NCI-H146 treated with DMSO at 0.1 percent for 48 hours (cell line): ENCODE measurements around the gene GPSM3.
"Not testable (repeated sequence)": the region's sequence is repeated elsewhere in the genome, so short reads cannot be mapped to it uniquely, and the experiment has no call there.

ENCODE experiments used
- DNase-seq: peaks from one replicate; lab custom pipeline; 2025; ENCODE audit not compliant: unreplicated experiment; lab: John Stamatoyannopoulos, UW

Gene GPSM3

GRCh38 chr6:32192608-32193039 lies at the start of gene GPSM3:
TSS of gene GPSM3 (minus strand) at chr6:32192643. CDS start at chr6:32192513, 130 bp downstream.
- DNase-seq = no peak

- no peak for DNase-seq
These were observed 48.2 kb upstream of the GPSM3 start for GRCh38 chr6:32240686-32241085.

GRCh38 chr6:32239462-32239861 lies 47.0 kb upstream of the GPSM3 start:
- no peak for DNase-seq

- no peak for DNase-seq
These were observed 42.5 kb upstream of the GPSM3 start for GRCh38 chr6:32234934-32235333.

GRCh38 chr6:32226434-32226833 lies 34.0 kb upstream of the GPSM3 start:
- no peak for DNase-seq

GRCh38 chr6:32224696-32225095 lies 32.3 kb upstream of the GPSM3 start:
- DNase-seq = no peak

- no peak for DNase-seq
These were observed 31.1 kb upstream of the GPSM3 start, which contains the start of gene NOTCH4 for GRCh38 chr6:32223258-32224235. TSS of gene NOTCH4 (minus strand) at chr6:32224067. CDS start at chr6:32223928, 139 bp downstream.

GRCh38 chr6:32222333-32223230 lies 30.1 kb upstream of the GPSM3 start:
- DNase-seq = no peak

GRCh38 chr6:32220021-32220420 lies 27.6 kb upstream of the GPSM3 start:
- no peak for DNase-seq

- DNase-seq = no peak
These were observed 25.7 kb upstream of the GPSM3 start for GRCh38 chr6:32218167-32218566.

GRCh38 chr6:32216998-32217397 lies 24.6 kb upstream of the GPSM3 start:
- peak; percentile 11 for DNase-seq

- no peak for DNase-seq
These were observed 23.8 kb upstream of the GPSM3 start for GRCh38 chr6:32216285-32216684.

GRCh38 chr6:32215617-32216016 lies 23.2 kb upstream of the GPSM3 start:
- DNase-seq = no peak

- no peak for DNase-seq
These were observed 21.7 kb upstream of the GPSM3 start for GRCh38 chr6:32214126-32214525.

GRCh38 chr6:32213649-32214048 lies 21.2 kb upstream of the GPSM3 start:
- DNase-seq = no peak

- DNase-seq = no peak
These were observed 19.8 kb upstream of the GPSM3 start for GRCh38 chr6:32212076-32212760.

- not testable (repeated sequence) for DNase-seq
These were observed 19.0 kb upstream of the GPSM3 start for GRCh38 chr6:32211432-32211831.

GRCh38 chr6:32210191-32210601 lies 17.8 kb upstream of the GPSM3 start:
- DNase-seq = no peak

- no peak for DNase-seq
These were observed 16.6 kb upstream of the GPSM3 start for GRCh38 chr6:32208996-32209395.

- no peak for DNase-seq
These were observed 11.8 kb upstream of the GPSM3 start for GRCh38 chr6:32204268-32204715.
